ENCODE results near the gene SMIM24.

DNA sequence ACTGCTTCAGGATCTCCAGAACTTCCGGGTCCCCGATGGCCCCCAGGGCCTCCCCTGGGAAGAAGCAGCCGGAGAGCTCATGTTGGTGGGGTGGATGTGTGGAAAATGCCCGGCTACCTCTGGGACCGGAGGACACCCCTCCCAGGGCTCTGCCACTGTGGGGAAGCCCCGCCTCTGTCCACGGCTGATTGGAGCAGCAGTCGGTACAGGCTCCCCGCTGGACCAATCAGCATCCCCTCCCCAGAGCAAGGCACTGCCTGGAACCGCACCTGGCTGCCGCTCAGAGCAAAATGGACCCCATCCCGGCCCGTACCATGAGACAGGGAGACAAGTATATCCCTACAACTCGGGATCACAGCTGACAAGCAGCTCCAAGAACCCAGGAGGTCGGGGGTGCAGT is 13.7 kb upstream of the SMIM24 start:
- TF ChIP-seq, protein P1, sequence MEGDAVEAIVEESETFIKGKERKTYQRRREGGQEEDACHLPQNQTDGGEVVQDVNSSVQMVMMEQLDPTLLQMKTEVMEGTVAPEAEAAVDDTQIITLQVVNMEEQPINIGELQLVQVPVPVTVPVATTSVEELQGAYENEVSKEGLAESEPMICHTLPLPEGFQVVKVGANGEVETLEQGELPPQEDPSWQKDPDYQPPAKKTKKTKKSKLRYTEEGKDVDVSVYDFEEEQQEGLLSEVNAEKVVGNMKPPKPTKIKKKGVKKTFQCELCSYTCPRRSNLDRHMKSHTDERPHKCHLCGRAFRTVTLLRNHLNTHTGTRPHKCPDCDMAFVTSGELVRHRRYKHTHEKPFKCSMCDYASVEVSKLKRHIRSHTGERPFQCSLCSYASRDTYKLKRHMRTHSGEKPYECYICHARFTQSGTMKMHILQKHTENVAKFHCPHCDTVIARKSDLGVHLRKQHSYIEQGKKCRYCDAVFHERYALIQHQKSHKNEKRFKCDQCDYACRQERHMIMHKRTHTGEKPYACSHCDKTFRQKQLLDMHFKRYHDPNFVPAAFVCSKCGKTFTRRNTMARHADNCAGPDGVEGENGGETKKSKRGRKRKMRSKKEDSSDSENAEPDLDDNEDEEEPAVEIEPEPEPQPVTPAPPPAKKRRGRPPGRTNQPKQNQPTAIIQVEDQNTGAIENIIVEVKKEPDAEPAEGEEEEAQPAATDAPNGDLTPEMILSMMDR (IDR thresholded peaks at IDR 0.05; ENCODE audit: insufficient read depth, low read length, poor library complexity, severe bottlenecking): no peak
- TF ChIP-seq EZH2phosphoT487 (conservative IDR thresholded peaks at IDR 0.05; ENCODE audit: low read length): no peak

Measured in SU-DHL-6 (cell line).